H1 (cell line): ENCODE results near the gene LNPEP. TPM values are rescaled to one million over a fixed set of nuclear protein-coding genes. Genes with fewer than 3 reads are reported as not detected.

Experiments
- CTCF ChIA-PET: fragments of 300-600 bp; sonication (Branson Sonifier 250); formaldehyde crosslinking; loops from one replicate; lab custom pipeline; 2021; ENCODE audit not compliant: partially characterized antibody; lab: Charles Lee
- POLR2A ChIA-PET: fragments of 300-600 bp; sonication (Branson Sonifier 250); formaldehyde crosslinking; loops from one replicate; lab custom pipeline; 2021; ENCODE audit warnings: inconsistent platforms; ENCODE audit not compliant: partially characterized antibody; lab: Charles Lee
- DNase-seq, 2 experiments: peaks; one replicate each; pipeline versions ENCODE4 v3.0.0 to v3.0.0-alpha.2; 2010 to 2022; ENCODE audit warnings: low spot score in 2 of 2, low read depth in 1 of 2, mixed read lengths in 1 of 2
- FAIRE-seq: peaks from 2 replicates; lab custom pipeline; 2011; peaks lifted over from hg19 to GRCh38; lab: Jason Lieb, UNC
- H2AFZ ChIP-seq: 2 replicates; pipeline ENCODE4 v1.8.1; 2012; ENCODE audit warnings: low read length, inconsistent platforms
- H2AK5ac ChIP-seq: 2 replicates; pipeline ENCODE4 v1.6.1; 2013; ENCODE audit warnings: low read depth, low read length
- H2BK120ac ChIP-seq: replicated peaks from 2 replicates; pipeline ENCODE3; 2013; ENCODE audit warnings: low read depth, low read length, inconsistent platforms
- H2BK12ac ChIP-seq: 2 replicates; pipeline ENCODE4 v1.6.1; 2013; ENCODE audit warnings: low read depth, low read length
- H2BK15ac ChIP-seq: 2 replicates; pipeline ENCODE4 v1.6.1; 2013; ENCODE audit warnings: low read length
- H2BK20ac ChIP-seq: 2 replicates; pipeline ENCODE4 v1.6.1; 2013; ENCODE audit warnings: low read length
- H2BK5ac ChIP-seq: 2 replicates; pipeline ENCODE4 v1.6.1; 2013; ENCODE audit warnings: low read depth, low read length
- H3K14ac ChIP-seq: 2 replicates; pipeline ENCODE4 v1.6.1; 2013; ENCODE audit warnings: inconsistent platforms; ENCODE audit not compliant: insufficient read length
- H3K18ac ChIP-seq: 2 replicates; pipeline ENCODE4 v1.6.1; 2013; ENCODE audit warnings: low read length; ENCODE audit errors: extremely low read depth
- H3K23ac ChIP-seq: 2 replicates; pipeline ENCODE4 v1.6.1; 2013; ENCODE audit warnings: inconsistent platforms; ENCODE audit not compliant: insufficient read length
- H3K23me2 ChIP-seq: 2 replicates; pipeline ENCODE4 v1.6.1; 2013; ENCODE audit warnings: low read depth, low read length
- H3K27ac ChIP-seq: 2 replicates; pipeline ENCODE4 v1.6.1; 2011; ENCODE audit warnings: low read depth, low read length, inconsistent platforms
- H3K27me3 ChIP-seq, 4 experiments: replicated peaks in 1 of 4; 1 replicate in 1 of 4; 2 replicates in 3 of 4; pipeline versions ENCODE4 v1.6.1 to v1.8.1; 2011 to 2013; ENCODE audit warnings: low read length in 3 of 4, mild to moderate bottlenecking in 3 of 4, inconsistent platforms in 2 of 4, mixed read lengths in 2 of 4, moderate library complexity in 1 of 4; ENCODE audit not compliant: control insufficient read depth in 3 of 4, insufficient read depth in 3 of 4; ENCODE audit errors: extremely low read depth in 1 of 4
- H3K36me3 ChIP-seq, 4 experiments: 2 replicates each; pipeline versions ENCODE4 v1.6.1 to v1.8.1; 2011 to 2013; ENCODE audit warnings: mild to moderate bottlenecking in 4 of 4, low read length in 3 of 4, moderate library complexity in 2 of 4, control low read depth in 1 of 4, inconsistent platforms in 1 of 4; ENCODE audit not compliant: insufficient read depth in 4 of 4, control insufficient read depth in 2 of 4
- H3K4ac ChIP-seq: replicated peaks from 2 replicates; pipeline ENCODE3; 2013; ENCODE audit warnings: low read length, low read depth, mixed read lengths, inconsistent platforms; ENCODE audit not compliant: insufficient read length
- H3K4me1 ChIP-seq, 4 experiments: replicated peaks in 1 of 4; 1 replicate in 1 of 4; 2 replicates in 3 of 4; pipeline versions ENCODE4 v1.6.1 to v1.8.1; 2011 to 2013; ENCODE audit warnings: low read length in 3 of 4, inconsistent platforms in 2 of 4, mixed read lengths in 1 of 4; ENCODE audit not compliant: insufficient read depth in 4 of 4, control insufficient read depth in 3 of 4
- H3K4me2 ChIP-seq, 2 experiments: 2 replicates each; pipeline versions ENCODE4 v1.6.1 to v1.8.1; 2011 to 2013; ENCODE audit warnings: low read depth in 2 of 2, low read length in 2 of 2, control low read depth in 1 of 2, inconsistent platforms in 1 of 2, mild to moderate bottlenecking in 1 of 2; ENCODE audit not compliant: insufficient read depth in 1 of 2
- H3K4me3 ChIP-seq, 4 experiments: fragments of 200-600, 300-600 bp in 1 of 4; sonication (generic), shearing (Covaris generic), sonication (Bioruptor Twin) in 1 of 4; 2 replicates each; pipeline versions ENCODE4 v1.5.1 to v1.8.1; 2011 to 2016; ENCODE audit warnings: low read length in 4 of 4, low read depth in 3 of 4, control low read depth in 2 of 4, inconsistent platforms in 2 of 4, mild to moderate bottlenecking in 2 of 4, mixed read lengths in 1 of 4, moderate library complexity in 1 of 4; ENCODE audit not compliant: insufficient read depth in 2 of 4; ENCODE audit errors: extremely low read depth in 1 of 4
- H3K56ac ChIP-seq: replicated peaks from 2 replicates; pipeline ENCODE3; 2013; ENCODE audit warnings: low read depth, mild to moderate bottlenecking, mixed read lengths, low read length, inconsistent platforms; ENCODE audit not compliant: insufficient read length
- H3K79me1 ChIP-seq: 2 replicates; pipeline ENCODE4 v1.6.1; 2013; ENCODE audit warnings: low read depth, low read length, control low read depth
- H3K79me2 ChIP-seq, 2 experiments: 2 replicates each; pipeline versions ENCODE4 v1.6.1 to v1.8.1; 2012 to 2013; ENCODE audit warnings: low read length in 2 of 2, mild to moderate bottlenecking in 2 of 2, inconsistent platforms in 1 of 2; ENCODE audit not compliant: insufficient read depth in 2 of 2, control insufficient read depth in 1 of 2
- H3K9ac ChIP-seq, 4 experiments: replicated peaks in 1 of 4; 1 replicate in 1 of 4; 2 replicates in 3 of 4; pipeline versions ENCODE4 v1.6.1 to v1.8.1; 2011 to 2013; ENCODE audit warnings: low read depth in 3 of 4, low read length in 3 of 4, control low read depth in 2 of 4, mild to moderate bottlenecking in 2 of 4, moderate library complexity in 2 of 4, inconsistent platforms in 1 of 4; ENCODE audit errors: extremely low read depth in 1 of 4
- H3K9me3 ChIP-seq, 2 experiments: 2 replicates each; pipeline versions ENCODE4 v1.6.1 to v1.8.1; 2012 to 2013; ENCODE audit warnings: mild to moderate bottlenecking in 2 of 2, moderate library complexity in 2 of 2, control low read depth in 1 of 2, inconsistent platforms in 1 of 2, low read depth in 1 of 2, low read length in 1 of 2, mixed read lengths in 1 of 2; ENCODE audit not compliant: insufficient read depth in 2 of 2
- H4K20me1 ChIP-seq, 2 experiments: replicated peaks in 1 of 2; 2 replicates each; pipeline versions ENCODE3 to v1.8.1; 2011 to 2013; ENCODE audit warnings: inconsistent platforms in 2 of 2, low read length in 2 of 2, mild to moderate bottlenecking in 1 of 2; ENCODE audit not compliant: insufficient read depth in 2 of 2, control insufficient read depth in 1 of 2
- H4K5ac ChIP-seq: 2 replicates; pipeline ENCODE4 v1.6.1; 2013; ENCODE audit warnings: low read length, low read depth, mixed read lengths, inconsistent platforms; ENCODE audit not compliant: insufficient read length
- H4K8ac ChIP-seq: 2 replicates; pipeline ENCODE4 v1.8.0; 2013; ENCODE audit warnings: mild to moderate bottlenecking, moderate library complexity, low read length, inconsistent platforms; ENCODE audit not compliant: insufficient read depth; ENCODE audit errors: extremely low read depth
- H4K91ac ChIP-seq: replicated peaks from 2 replicates; pipeline ENCODE3; 2013; ENCODE audit warnings: low read length, mixed read lengths, inconsistent platforms; ENCODE audit not compliant: insufficient read length
- PHF8 ChIP-seq: fragments of 200-600 bp; sonication (generic); conservative IDR thresholded peaks from 2 replicates; pipeline ENCODE4 v1.7.1; 2012; ENCODE audit warnings: low read depth, mild to moderate bottlenecking, inconsistent platforms, low read length, moderate library complexity
- TBP ChIP-seq: IDR thresholded peaks from 2 replicates; pipeline ENCODE4 v1.6.1; 2011; ENCODE audit warnings: low read depth, low read length, improper control_type of control experiment
- WGBS, 2 experiments: shearing (Covaris generic) in 1 of 2; methylation state at CpG; one replicate each; pipeline versions ENCODE4 v1.1.6 to v1.1.7; 2013 to 2015; ENCODE audit warnings: low lambda C conversion rate in 2 of 2, mixed read lengths in 2 of 2, inconsistent platforms in 1 of 2, low coverage in 1 of 2, missing lambda C conversion rate in 1 of 2; ENCODE audit not compliant: insufficient replicate concordance in 2 of 2, insufficient coverage in 1 of 2, insufficient read length in 1 of 2; ENCODE audit errors: extremely low coverage in 1 of 2, missing lambda C conversion rate in 1 of 2; 5-methylcytosine and 5-hydroxymethylcytosine counted together
- polyA plus RNA-seq, 7 experiments: library from polyadenylated mRNA; depleted of rRNA in 3 of 7; stranded (reverse) in 5 of 7; unstranded in 2 of 7; fragments of >200 nt in 5 of 7; fragments of 200-250 nt in 2 of 7; gene quantifications; 1 replicate in 5 of 7; 2 replicates in 1 of 7; 4 replicates in 1 of 7; pipeline versions ENCODE4 v1.2.1 to v1.2.3, GENCODE V29; 2011 to 2013; ENCODE audit warnings: missing spikeins in 2 of 7, mixed read lengths in 2 of 7
- total RNA-seq: library from RNA; stranded (reverse); fragmentation: NEBNext Ultra II Directional; extraction: Animal tissue kit (Norgen Biotek cat#: 25700); gene quantifications from 2 replicates; pipeline ENCODE4 v1.2.1, GENCODE V29; 2021

Gene LNPEP
- total and polyA plus RNA-seq, 2 of the 8 experiments (the other 6 are each of a cell fraction or from before 2014, with no cell fraction given), result 1.8 to 4.5 TPM

- H3K4me2 ChIP-seq, result no peak overlapping the region
- no peaks in the 10 kb centered on the region for H3K27me3 ChIP-seq
- DNase-seq, result no peak
These were observed 32.2 kb downstream of the LNPEP start for GRCh38 chr5:96968074-96968473.

More at GRCh38 chr5:96968074-96968473, 32.2 kb downstream of the LNPEP start:
- Histone ChIP-seq H3K27ac (no peak overlapping the region), H2AFZ (no peak overlapping the region), H2BK120ac (no peak overlapping the region), H3K9ac (no peak overlapping the region), H3K23me2 (no peaks in the 10 kb centered on the region), H4K91ac (no peak overlapping the region), H3K9me3 (no peaks in the 10 kb centered on the region), H2BK5ac (no peak overlapping the region), H4K20me1 (no peaks in the 10 kb centered on the region), H2BK12ac (no peak overlapping the region), H3K18ac (no peak overlapping the region), H3K4me1 (no peaks in the 10 kb centered on the region), H3K36me3 (no peaks in the 10 kb centered on the region), H4K8ac (no peak overlapping the region), H3K56ac (no peak overlapping the region), H3K4ac (no peak overlapping the region), H2AK5ac (no peak overlapping the region), H2BK15ac (no peak overlapping the region), H3K79me1 (no peaks in the 10 kb centered on the region), H3K79me2 (no peaks in the 10 kb centered on the region), H4K5ac (no peak overlapping the region), H3K4me3 (no peak overlapping the region), H3K23ac (no peak overlapping the region), H2BK20ac (no peak overlapping the region), H3K14ac (no peak overlapping the region)
- TF ChIP-seq TBP (no peak), PHF8 (no peak)
- CTCF ChIA-PET, result no interaction called here
- WGBS, 2 experiments, result 80% methylated on average over 1 of the region's 1 CpG; no CpG with 5 or more reads in 1 of the 2 experiments
- no peak for FAIRE-seq
- POLR2A ChIA-PET, result no interaction called here
